ENCODE results near the gene GET4. TPM values are rescaled to one million over a fixed set of nuclear protein-coding genes. Genes with fewer than 3 reads are reported as not detected.

GET4 gene
- total RNA-seq, 1 experiment from 2014 or later: 22.0 TPM

Other genes starting within 250 kb of the GET4 start
- gene DNAAF5, start 149.9 kb upstream of the GET4 start, total RNA-seq (2014; rRNA removed; shearing (Covaris generic)): 18.4 and 19.4 TPM in 2 replicates
- gene PRKAR1B, start 149.3 kb upstream of the GET4 start, total RNA-seq (2014; rRNA removed; shearing (Covaris generic)): 6.9 and 9.0 TPM in 2 replicates
- gene SUN1, start 44.1 kb upstream of the GET4 start, total RNA-seq (2014; rRNA removed; shearing (Covaris generic)): 62.0 and 83.3 TPM in 2 replicates
- gene ADAP1, start 78.1 kb downstream of the GET4 start, total RNA-seq (2014; rRNA removed; shearing (Covaris generic)): 0.04 TPM in 1 of 2 replicates, not detected in the other
- gene COX19, start 99.0 kb downstream of the GET4 start, total RNA-seq (2014; rRNA removed; shearing (Covaris generic)): 6.4 and 8.6 TPM in 2 replicates
- not detected in 2 replicates for gene CYP2W1, start 106.6 kb downstream of the GET4 start, total RNA-seq (2014; rRNA removed; shearing (Covaris generic))
- 0.93 and 2.1 TPM in 2 replicates for gene GPR146, start 168.0 kb downstream of the GET4 start, total RNA-seq (2014; rRNA removed; shearing (Covaris generic))
- 0.15 TPM in 1 of 2 replicates, not detected in the other for gene GPER1, start 211.6 kb downstream of the GET4 start, total RNA-seq (2014; rRNA removed; shearing (Covaris generic))